ENCODE data around the gene ACTL8. TPM values are rescaled to one million over a fixed set of nuclear protein-coding genes. Genes with fewer than 3 reads are reported as not detected.
A peak's percentile ranks its signal among the peaks of the same experiment; 100 is the strongest.

The ACTL8 gene
- total RNA-seq, 1 donor from 2014 or later, result not detected

GRCh38 chr1:17846341-17846740, 91.2 kb downstream of the ACTL8 start:
- H3K36me3 ChIP-seq, result no peaks in the 10 kb centered on the region
- H3K9ac ChIP-seq, result no peak overlapping the region
- no peaks in the 10 kb centered on the region for H3K9me3 Mint-ChIP-seq
- peaks cover 9% of the 10 kb centered on the region for H3K4me1 Mint-ChIP-seq
- H3F3A ChIP-seq (ENCODE audit: low read depth), result no peaks in the 10 kb centered on the region
- no peak overlapping the region for H3K27ac Mint-ChIP-seq
- H4K20me1 ChIP-seq (ENCODE audit: low read depth), result no peaks in the 10 kb centered on the region
- H3K27me3 ChIP-seq, result no peaks in the 10 kb centered on the region
- no peak overlapping the region for H3K27ac ChIP-seq
- H3K4me1 ChIP-seq, result no peaks in the 10 kb centered on the region
- no peak for DNase-seq (ENCODE audit: low spot score)
- H3K79me2 ChIP-seq (ENCODE audit: low read depth), result no peaks in the 10 kb centered on the region
- no peak overlapping the region for H2AFZ ChIP-seq (replicated peaks)
- H3K4me3 ChIP-seq, result no peak overlapping the region
- H3K27me3 Mint-ChIP-seq (ENCODE audit: insufficient read depth, low read depth), result peaks cover 12% of the 10 kb centered on the region
- TF ChIP-seq EZH2 (IDR thresholded peaks at IDR 0.05) (no peak), EZH2phosphoT487 (IDR thresholded peaks at IDR 0.05) (no peak), CTCF (IDR thresholded peaks at IDR 0.05) (no peak)
- H3K4me3 Mint-ChIP-seq, result no peak overlapping the region
- H3K9me3 ChIP-seq (ENCODE audit: low read depth), result no peaks in the 10 kb centered on the region
- no peak overlapping the region for H3K4me2 ChIP-seq
- H3K36me3 Mint-ChIP-seq, result no peaks in the 10 kb centered on the region

- Histone ChIP-seq H4K20me1 (ENCODE audit: low read depth) (no peaks in the 10 kb centered on the region), H3K4me3 (no peak overlapping the region), H3F3A (ENCODE audit: low read depth) (no peaks in the 10 kb centered on the region), H3K4me2 (no peak overlapping the region), H3K27ac (no peak overlapping the region), H3K9me3 (ENCODE audit: low read depth) (no peaks in the 10 kb centered on the region), H3K79me2 (ENCODE audit: low read depth) (no peaks in the 10 kb centered on the region), H3K4me1 (no peaks in the 10 kb centered on the region), H3K27me3 (no peaks in the 10 kb centered on the region), H3K36me3 (no peaks in the 10 kb centered on the region), H2AFZ (replicated peaks) (no peak overlapping the region), H3K9ac (no peak overlapping the region)
- Mint-ChIP-seq H3K9me3 (no peaks in the 10 kb centered on the region), H3K36me3 (no peaks in the 10 kb centered on the region), H3K27ac (no peak overlapping the region), H3K4me1 (peaks cover 9% of the 10 kb centered on the region), H3K27me3 (ENCODE audit: insufficient read depth, low read depth) (peaks cover 8% of the 10 kb centered on the region), H3K4me3 (no peak overlapping the region)
- DNase-seq (ENCODE audit: low spot score), result no peak
- no peak for TF ChIP-seq CTCF (IDR thresholded peaks at IDR 0.05)
- TF ChIP-seq EZH2 (IDR thresholded peaks at IDR 0.05), result no peak
- TF ChIP-seq EZH2phosphoT487 (IDR thresholded peaks at IDR 0.05), result no peak
Observed at GRCh38 chr1:17847111-17847510, 92.0 kb downstream of the ACTL8 start.

- DNase-seq (ENCODE audit: low spot score), result no peak
- Mint-ChIP-seq H3K36me3 (no peaks in the 10 kb centered on the region), H3K4me1 (peaks cover 2% of the 10 kb centered on the region), H3K27me3 (ENCODE audit: insufficient read depth, low read depth) (peaks cover 6% of the 10 kb centered on the region), H3K9me3 (no peaks in the 10 kb centered on the region), H3K4me3 (no peak overlapping the region), H3K27ac (no peak overlapping the region)
- H3K9ac ChIP-seq, result no peak overlapping the region
- TF ChIP-seq CTCF (IDR thresholded peaks at IDR 0.05) (peak; percentile 16), EZH2 (IDR thresholded peaks at IDR 0.05) (no peak)
- no peaks in the 10 kb centered on the region for H4K20me1 ChIP-seq (ENCODE audit: low read depth)
- H3K9me3 ChIP-seq (ENCODE audit: low read depth), result no peaks in the 10 kb centered on the region
- H3K4me2 ChIP-seq, result no peak overlapping the region
- no peaks in the 10 kb centered on the region for H3F3A ChIP-seq (ENCODE audit: low read depth)
- no peak overlapping the region for H2AFZ ChIP-seq (replicated peaks)
- H3K36me3 ChIP-seq, result no peaks in the 10 kb centered on the region
- no peak overlapping the region for H3K27ac ChIP-seq
- H3K4me3 ChIP-seq, result no peak overlapping the region
- H3K79me2 ChIP-seq (ENCODE audit: low read depth), result no peaks in the 10 kb centered on the region
- no peaks in the 10 kb centered on the region for H3K27me3 ChIP-seq
- no peaks in the 10 kb centered on the region for H3K4me1 ChIP-seq
Observed at GRCh38 chr1:17849216-17849615, 94.1 kb downstream of the ACTL8 start.

- Mint-ChIP-seq H3K9me3 (no peaks in the 10 kb centered on the region), H3K36me3 (no peaks in the 10 kb centered on the region), H3K4me1 (no peaks in the 10 kb centered on the region), H3K4me3 (no peak overlapping the region), H3K27me3 (ENCODE audit: insufficient read depth, low read depth) (peaks cover 4% of the 10 kb centered on the region), H3K27ac (no peak overlapping the region)
- Histone ChIP-seq H3K4me3 (no peak overlapping the region), H3K9ac (no peak overlapping the region), H3K36me3 (no peaks in the 10 kb centered on the region), H3K4me1 (no peaks in the 10 kb centered on the region), H2AFZ (replicated peaks) (no peak overlapping the region), H3K79me2 (ENCODE audit: low read depth) (no peaks in the 10 kb centered on the region), H3K27me3 (no peaks in the 10 kb centered on the region), H3K4me2 (no peak overlapping the region), H3K27ac (no peak overlapping the region), H3F3A (ENCODE audit: low read depth) (no peaks in the 10 kb centered on the region), H4K20me1 (ENCODE audit: low read depth) (no peaks in the 10 kb centered on the region), H3K9me3 (ENCODE audit: low read depth) (no peaks in the 10 kb centered on the region)
- TF ChIP-seq CTCF (IDR thresholded peaks at IDR 0.05) (no peak), EZH2 (IDR thresholded peaks at IDR 0.05) (no peak), EZH2phosphoT487 (IDR thresholded peaks at IDR 0.05) (no peak)
- DNase-seq (ENCODE audit: low spot score), result no peak
Observed at GRCh38 chr1:17851056-17851455, 95.9 kb downstream of the ACTL8 start.

All from neural progenitor cell (in vitro differentiated cells).